Mucosa of gallbladder (tissue), 1 donor: ENCODE data around the gene ZCCHC24. TPM values are rescaled to one million over a fixed set of nuclear protein-coding genes. Genes with fewer than 3 reads are reported as not detected.

Experiments
- DNase-seq: peaks from one replicate; pipeline ENCODE4 v3.0.0-alpha.2; 2020; ENCODE audit warnings: low spot score
- total RNA-seq: library from RNA; stranded (reverse); gene quantifications from one replicate; pipeline ENCODE4 v1.2.1, GENCODE V29; 2021
- donor health status: DM: no; HTN: no; CAD: no.

The ZCCHC24 gene
- total RNA-seq, result 36.7 TPM

GRCh38 chr10:79445161-79445976, at the start of gene ZCCHC24:
Gene ZCCHC24 (minus strand): TSS chr10:79445624. CDS start chr10:79445440, 184 bp downstream.
- DNase-seq, result peak; percentile 98

- no peak for DNase-seq
Observed at GRCh38 chr10:79493806-79494205, 48.4 kb upstream of the ZCCHC24 start.

GRCh38 chr10:79492839-79493238, 47.4 kb upstream of the ZCCHC24 start:
- DNase-seq, result no peak

GRCh38 chr10:79492256-79492655, 46.8 kb upstream of the ZCCHC24 start:
- DNase-seq, result no peak

GRCh38 chr10:79491143-79491835, 45.9 kb upstream of the ZCCHC24 start:
- no peak for DNase-seq

GRCh38 chr10:79490400-79491142, 45.1 kb upstream of the ZCCHC24 start:
- DNase-seq, result no peak

- DNase-seq, result no peak
Observed at GRCh38 chr10:79488870-79489269, 43.4 kb upstream of the ZCCHC24 start.

GRCh38 chr10:79488336-79488735, 42.9 kb upstream of the ZCCHC24 start:
- DNase-seq, result peak; percentile 64

GRCh38 chr10:79487296-79488194, 42.1 kb upstream of the ZCCHC24 start:
- DNase-seq, result no peak

GRCh38 chr10:79484476-79484875, 39.1 kb upstream of the ZCCHC24 start:
- no peak for DNase-seq

- DNase-seq, result no peak
Observed at GRCh38 chr10:79483948-79484347, 38.5 kb upstream of the ZCCHC24 start.

- no peak for DNase-seq
Observed at GRCh38 chr10:79483299-79483698, 37.9 kb upstream of the ZCCHC24 start.

GRCh38 chr10:79482741-79483140, 37.3 kb upstream of the ZCCHC24 start:
- DNase-seq, result no peak

- DNase-seq, result no peak
Observed at GRCh38 chr10:79482304-79482703, 36.9 kb upstream of the ZCCHC24 start.

- no peak for DNase-seq
Observed at GRCh38 chr10:79479283-79479909, 34.0 kb upstream of the ZCCHC24 start.

GRCh38 chr10:79477456-79477855, 32.0 kb upstream of the ZCCHC24 start:
- no peak for DNase-seq

- DNase-seq, result no peak
Observed at GRCh38 chr10:79476645-79477044, 31.2 kb upstream of the ZCCHC24 start.

GRCh38 chr10:79475877-79476276, 30.5 kb upstream of the ZCCHC24 start:
- DNase-seq, result no peak

GRCh38 chr10:79475119-79475653, 29.8 kb upstream of the ZCCHC24 start:
- DNase-seq, result no peak

- no peak for DNase-seq
Observed at GRCh38 chr10:79473496-79474095, 28.2 kb upstream of the ZCCHC24 start.
